SU-DHL-6 (cell line): Measurements from ENCODE around the gene HSPA12B.

Source experiments
- H2AFZ ChIP-seq: fragments of 200-600 bp; sonication (generic); 2 replicates; pipeline ENCODE4 v1.6.1; 2014; ENCODE audit warnings: low read depth, mild to moderate bottlenecking, moderate library complexity, mixed read lengths, antibody characterized with exemption, low read length; ENCODE audit not compliant: severe bottlenecking
- H3F3A ChIP-seq: fragments of 200-600 bp; shearing (Covaris generic); 2 replicates; pipeline ENCODE4 v1.6.0; 2016; ENCODE audit warnings: antibody characterized with exemption, mild to moderate bottlenecking; ENCODE audit not compliant: insufficient read depth
- H3K27ac ChIP-seq: fragments of 200-600 bp; sonication (generic); 2 replicates; pipeline ENCODE4 v1.5.1; 2016; ENCODE audit warnings: low read depth, mild to moderate bottlenecking, low read length, moderate library complexity, mixed read lengths
- H3K27me3 ChIP-seq: fragments of 200-600 bp; sonication (generic), shearing (Covaris generic); 2 replicates; pipeline ENCODE4 v1.6.0; 2014; ENCODE audit warnings: mild to moderate bottlenecking, low read length
- H3K36me3 ChIP-seq: fragments of 200-600 bp; sonication (generic); 2 replicates; pipeline ENCODE4 v1.6.1; 2014; ENCODE audit warnings: mild to moderate bottlenecking, low read length, mixed read lengths
- H3K4me2 ChIP-seq: fragments of 300-600, 200-600 bp; shearing (Covaris generic), sonication (generic); 2 replicates; pipeline ENCODE4 v1.6.0; 2014; ENCODE audit warnings: low read length, low read depth, mild to moderate bottlenecking; ENCODE audit not compliant: poor library complexity, severe bottlenecking
- H3K4me3 ChIP-seq: fragments of 200-600 bp; sonication (generic); 2 replicates; pipeline ENCODE4 v1.5.1; 2014; ENCODE audit warnings: antibody characterized with exemption, low read length, mild to moderate bottlenecking, mixed read lengths; ENCODE audit not compliant: insufficient read depth, poor library complexity, severe bottlenecking
- H3K79me2 ChIP-seq: fragments of 200-600 bp; sonication (generic); 2 replicates; pipeline ENCODE4 v1.6.1; 2014; ENCODE audit warnings: mild to moderate bottlenecking, low read length, moderate library complexity; ENCODE audit not compliant: insufficient read depth
- H3K9ac ChIP-seq: fragments of 200-600 bp; sonication (generic); 2 replicates; pipeline ENCODE4 v1.7.0; 2014; ENCODE audit warnings: mild to moderate bottlenecking, low read length
- H3K9me2 ChIP-seq: fragments of 200-600 bp; sonication (generic); replicated peaks from 2 replicates; pipeline ENCODE4 v1.6.1; 2014; ENCODE audit warnings: low read length; ENCODE audit not compliant: insufficient read depth
- H3K9me3 ChIP-seq: fragments of 200-600 bp; sonication (generic); 2 replicates; pipeline ENCODE4 v1.6.1; 2014; ENCODE audit warnings: low read length, mixed read lengths; ENCODE audit not compliant: insufficient read depth
- H4K20me1 ChIP-seq: fragments of 200-600 bp; sonication (generic); 2 replicates; pipeline ENCODE4 v1.6.1; 2014; ENCODE audit warnings: low read depth, mild to moderate bottlenecking, antibody characterized with exemption, low read length, moderate library complexity, mixed read lengths
- CTCF ChIP-seq: fragments of 200-600 bp; sonication (generic); IDR thresholded peaks from one replicate; pipeline ENCODE4 v1.5.1; 2017; ENCODE audit warnings: antibody characterized with exemption, mild to moderate bottlenecking, low read length, moderate library complexity; ENCODE audit not compliant: insufficient read depth, poor library complexity, severe bottlenecking
- EZH2phosphoT487 ChIP-seq: fragments of 200-600 bp; sonication (generic), shearing (Covaris generic); conservative IDR thresholded peaks from 2 replicates; pipeline ENCODE4 v1.6.1; 2018; ENCODE audit warnings: mild to moderate bottlenecking, antibody characterized with exemption, low read length, moderate library complexity, mixed read lengths

Gene HSPA12B

GRCh38 chr20:3777716-3778629 lies 45.5 kb downstream of the HSPA12B start:
- Histone ChIP-seq H3K9ac (no peak overlapping the region), H3K27me3 (no peaks in the 10 kb centered on the region), H3F3A (peaks cover 6% of the 10 kb centered on the region; the same call in 1 of the 2 replicates), H3K36me3 (no peaks in the 10 kb centered on the region), H4K20me1 (no peaks in the 10 kb centered on the region), H3K27ac (no peak overlapping the region), H3K9me3 (no peaks in the 10 kb centered on the region), H3K79me2 (no peaks in the 10 kb centered on the region), H3K4me3 (no peak overlapping the region), H3K9me2 (no peaks in the 10 kb centered on the region), H2AFZ (peak overlapping the region; percentile 0), H3K4me2 (peak overlapping the region; percentile 15)
- no peak for TF ChIP-seq CTCF
- TF ChIP-seq EZH2phosphoT487 = no peak

GRCh38 chr20:3778976-3779375 lies 46.5 kb downstream of the HSPA12B start:
- H2AFZ ChIP-seq = no peak overlapping the region
- no peak overlapping the region for H3K27ac ChIP-seq
- no peaks in the 10 kb centered on the region for H3K27me3 ChIP-seq
- H3K9me3 ChIP-seq = no peaks in the 10 kb centered on the region
- H3K36me3 ChIP-seq = no peaks in the 10 kb centered on the region
- H3K9me2 ChIP-seq = no peaks in the 10 kb centered on the region
- no peaks in the 10 kb centered on the region for H4K20me1 ChIP-seq
- TF ChIP-seq CTCF (no peak), EZH2phosphoT487 (no peak)
- no peak overlapping the region for H3K9ac ChIP-seq
- no peak overlapping the region for H3K4me2 ChIP-seq
- H3K4me3 ChIP-seq = no peak overlapping the region
- peaks cover 6% of the 10 kb centered on the region; the same call in 1 of the 2 replicates for H3F3A ChIP-seq
- H3K79me2 ChIP-seq = no peaks in the 10 kb centered on the region

GRCh38 chr20:3781153-3781910 lies 48.8 kb downstream of the HSPA12B start, which contains the start of gene SPEF1:
Gene SPEF1 (minus strand): TSS chr20:3781448. CDS start chr20:3781287, 161 bp downstream.
- H3K9ac ChIP-seq = no peak within 1 kb of the TSS; the same call in 1 of the 2 replicates
- no peaks in the 10 kb centered on the region for H4K20me1 ChIP-seq
- H3K9me3 ChIP-seq = no peaks in the 10 kb centered on the region
- no peaks in the 10 kb centered on the region for H3K27me3 ChIP-seq
- peak within 1 kb of the TSS; percentile 58 for H3K4me2 ChIP-seq
- H3K36me3 ChIP-seq = no peaks in the 10 kb centered on the region
- no peaks in the 10 kb centered on the region; the same call in 1 of the 2 replicates for H3K79me2 ChIP-seq
- H3K9me2 ChIP-seq = no peaks in the 10 kb centered on the region
- H3F3A ChIP-seq = peaks cover 6% of the 10 kb centered on the region; the same call in 1 of the 2 replicates
- TF ChIP-seq EZH2phosphoT487 (no peak), CTCF (no peak)
- H3K4me3 ChIP-seq = no peak within 1 kb of the TSS
- no peak within 1 kb of the TSS for H3K27ac ChIP-seq
- no peak within 1 kb of the TSS for H2AFZ ChIP-seq
